ENCODE data around the gene CYB561D1.

GRCh38 chr1:109468061-109468460 lies 25.8 kb upstream of the CYB561D1 start:
- TF ChIP-seq EZH2phosphoT487 (IDR thresholded peaks at IDR 0.05; ENCODE audit: insufficient read depth, low read depth) (no peak), EZH2 (IDR thresholded peaks at IDR 0.05; ENCODE audit: insufficient read depth, poor library complexity, severe bottlenecking) (no peak)

Data from GM23248 (cell line).